UCSD-AML1 (cell line): ENCODE measurements around the gene GNAS.

Experiments
- DNase-seq: peaks from one replicate; lab custom pipeline; 2025; ENCODE audit not compliant: unreplicated experiment; lab: John Stamatoyannopoulos, UW

The GNAS gene

GRCh38 chr20:58895448-58896180, 43.1 kb downstream of the GNAS start:
- DNase-seq = no peak

- DNase-seq = no peak
Observed at GRCh38 chr20:58896820-58897219, 44.3 kb downstream of the GNAS start.

GRCh38 chr20:58897488-58897887, 45.0 kb downstream of the GNAS start:
- no peak for DNase-seq

- DNase-seq = no peak
Observed at GRCh38 chr20:58898629-58899408, 46.3 kb downstream of the GNAS start.

- DNase-seq = no peak
Observed at GRCh38 chr20:58899512-58899911, 47.0 kb downstream of the GNAS start.

GRCh38 chr20:58900397-58900796, 47.9 kb downstream of the GNAS start:
- DNase-seq = no peak

- DNase-seq = no peak
Observed at GRCh38 chr20:58901488-58902402, 49.2 kb downstream of the GNAS start.

- DNase-seq = no peak
Observed at GRCh38 chr20:58903614-58904013, 51.1 kb downstream of the GNAS start.

GRCh38 chr20:58905236-58905635, 52.7 kb downstream of the GNAS start:
- DNase-seq = no peak

GRCh38 chr20:58906111-58906510, 53.6 kb downstream of the GNAS start:
- DNase-seq = no peak

- DNase-seq = no peak
Observed at GRCh38 chr20:58906894-58907293, 54.4 kb downstream of the GNAS start.

- peak; percentile 78 for DNase-seq
Observed at GRCh38 chr20:58907320-58908137, 55.0 kb downstream of the GNAS start.

GRCh38 chr20:58908221-58908620, 55.7 kb downstream of the GNAS start:
- no peak for DNase-seq

GRCh38 chr20:58908941-58909340, 56.4 kb downstream of the GNAS start:
- DNase-seq = no peak

- DNase-seq = no peak
Observed at GRCh38 chr20:58909585-58909984, 57.1 kb downstream of the GNAS start.

GRCh38 chr20:58910473-58910872, 58.0 kb downstream of the GNAS start:
- DNase-seq = no peak

- no peak for DNase-seq
Observed at GRCh38 chr20:58911309-58911708, 58.8 kb downstream of the GNAS start.

GRCh38 chr20:58911970-58912369, 59.5 kb downstream of the GNAS start:
- DNase-seq = no peak

GRCh38 chr20:58913079-58913478, 60.6 kb downstream of the GNAS start:
- DNase-seq = no peak

- DNase-seq = no peak
Observed at GRCh38 chr20:58918621-58919020, 66.1 kb downstream of the GNAS start.

- DNase-seq = no peak
Observed at GRCh38 chr20:58921564-58921963, 69.0 kb downstream of the GNAS start.
